ENCODE results near the gene SELP. TPM values are rescaled to one million over a fixed set of nuclear protein-coding genes. Genes with fewer than 3 reads are reported as not detected.
A peak's percentile ranks its signal among the peaks of the same experiment; 100 is the strongest.

The SELP gene
- polyA plus RNA-seq, 3 donors: 0.84 to 1.4 (median 0.85) TPM

- peak within 1 kb of the TSS; percentile 89 for H3K4me2 ChIP-seq (replicated peaks; ENCODE audit: extremely low read depth, low read length, poor library complexity, severe bottlenecking)
- peaks cover 24% of the 10 kb centered on the region for H3K79me2 ChIP-seq (ENCODE audit: insufficient read depth, low read length)
- intact Hi-C loops (cut with micrococcal nuclease): loop anchor here (5.0 to 10.0 kb wide), 3 partner anchors 126 to 218 kb away; partner anchors contain the start of genes METTL18 (in 1 of the 2) and SELL (in 1 of the 2)
- peak; percentile 67 to 82 (median 76) for DNase-seq
- H3K27me3 ChIP-seq (ENCODE audit: control insufficient read depth in 2 of 2, insufficient read depth in 2 of 2, low read length in 2 of 2): no peaks in the 10 kb centered on the region
- peaks cover 23 to 42% of the 10 kb centered on the region in 2 donors for H3K4me1 ChIP-seq (ENCODE audit: control insufficient read depth in 1 of 2, insufficient read depth in 2 of 2, low read length in 2 of 2)
- Mint-ChIP-seq H3K36me3 (peaks cover 7 to 10% of the 10 kb centered on the region in 2 donors), H3K4me1 (peaks cover 40% of the 10 kb centered on the region), H3K27ac (peak within 1 kb of the TSS; percentile 93 to 97 (median 95)), H3K27me3 (ENCODE audit: low read depth in 3 of 3) (peaks cover 0 to 2% (median 1%) of the 10 kb centered on the region in 3 donors), H3K4me3 (peak within 1 kb of the TSS; percentile 82 to 92), H3K9me3 (no peaks in the 10 kb centered on the region)
- H4K20me1 ChIP-seq (ENCODE audit: insufficient read depth, low read length): no peaks in the 10 kb centered on the region
- peak within 1 kb of the TSS; percentile 58 to 98 for H3K27ac ChIP-seq (ENCODE audit: low read depth in 1 of 2, low read length in 2 of 2)
- H3K36me3 ChIP-seq (replicated peaks in 1 of 2; ENCODE audit: control insufficient read depth in 1 of 2, insufficient read depth in 2 of 2, low read length in 2 of 2): peaks cover under 1 to 2% of the 10 kb centered on the region in 2 donors
- peak within 1 kb of the TSS; percentile 90 for H2AFZ ChIP-seq (ENCODE audit: insufficient read depth, low read depth, low read length, poor library complexity, severe bottlenecking)
- H3K9me3 ChIP-seq (replicated peaks in 1 of 2; ENCODE audit: control insufficient read depth in 1 of 2, insufficient read depth in 1 of 2, low read length in 2 of 2): no peaks in the 10 kb centered on the region
- TF ChIP-seq CTCF (IDR thresholded peaks at IDR 0.05): peak; percentile 71
- 46% methylated on average over 11 of the region's 15 CpGs for WGBS (ENCODE audit: insufficient coverage)
- peak within 1 kb of the TSS; percentile 52 to 82 (median 81) for H3K4me3 ChIP-seq (replicated peaks in 1 of 3; ENCODE audit: low read depth in 2 of 3, low read length in 3 of 3)
- H3K9ac ChIP-seq (ENCODE audit: insufficient read depth, low read length, poor library complexity, severe bottlenecking): peak within 1 kb of the TSS; percentile 72
Observed at GRCh38 chr1:169586395-169587255, 43.3 kb downstream of the SELP start, which contains the start of gene F5. Gene F5, minus strand, starts transcription at chr1:169586481. Its CDS starts 95 bp downstream, at chr1:169586386.

GRCh38 chr1:169586067-169586394, 43.9 kb downstream of the SELP start:
- Histone ChIP-seq H3K9me3 (replicated peaks in 1 of 2; ENCODE audit: control insufficient read depth in 1 of 2, insufficient read depth in 1 of 2, low read length in 2 of 2) (no peaks in the 10 kb centered on the region), H3K4me2 (replicated peaks; ENCODE audit: extremely low read depth, low read length, poor library complexity, severe bottlenecking) (peak overlapping the region; percentile 89), H2AFZ (ENCODE audit: insufficient read depth, low read depth, low read length, poor library complexity, severe bottlenecking) (peak overlapping the region; percentile 90), H3K79me2 (ENCODE audit: insufficient read depth, low read length) (peaks cover 24% of the 10 kb centered on the region), H4K20me1 (ENCODE audit: insufficient read depth, low read length) (no peaks in the 10 kb centered on the region), H3K36me3 (replicated peaks in 1 of 2; ENCODE audit: control insufficient read depth in 1 of 2, insufficient read depth in 2 of 2, low read length in 2 of 2) (peaks cover 5 to 7% of the 10 kb centered on the region in 2 donors), H3K27ac (ENCODE audit: low read depth in 1 of 2, low read length in 2 of 2) (peak overlapping the region; percentile 58 to 98), H3K4me3 (replicated peaks in 1 of 3; ENCODE audit: low read depth in 2 of 3, low read length in 3 of 3) (peak overlapping the region; percentile 52 to 82 (median 81)), H3K9ac (ENCODE audit: insufficient read depth, low read length, poor library complexity, severe bottlenecking) (peak overlapping the region; percentile 72), H3K4me1 (ENCODE audit: control insufficient read depth in 1 of 2, insufficient read depth in 2 of 2, low read length in 2 of 2) (peaks cover 23 to 42% of the 10 kb centered on the region in 2 donors), H3K27me3 (ENCODE audit: control insufficient read depth in 2 of 2, insufficient read depth in 2 of 2, low read length in 2 of 2) (no peaks in the 10 kb centered on the region)
- peaks cover 40% of the 10 kb centered on the region for H3K4me1 Mint-ChIP-seq
- TF ChIP-seq CTCF (IDR thresholded peaks at IDR 0.05): no peak
- no peaks in the 10 kb centered on the region for H3K27me3 Mint-ChIP-seq (ENCODE audit: low read depth in 3 of 3)
- peak overlapping the region; percentile 82 to 92 for H3K4me3 Mint-ChIP-seq
- no peaks in the 10 kb centered on the region for H3K9me3 Mint-ChIP-seq
- H3K36me3 Mint-ChIP-seq: peaks cover 7 to 10% of the 10 kb centered on the region in 2 donors
- intact Hi-C loops (cut with micrococcal nuclease): loop anchor here (5.0 to 10.0 kb wide), 3 partner anchors 126 to 219 kb away; partner anchors contain the start of genes METTL18 (in 1 of the 2) and SELL (in 1 of the 2)
- no peak for DNase-seq
- H3K27ac Mint-ChIP-seq: peak overlapping the region; percentile 93 to 97 (median 95)
- WGBS (ENCODE audit: insufficient coverage): 17% methylated on average over 5 of the region's 5 CpGs

Data from CD14-positive monocyte (primary cell).